Kidney (tissue), 14 donors: ENCODE results near the gene OR4E1. TPM values are rescaled to one million over a fixed set of nuclear protein-coding genes. Genes with fewer than 3 reads are reported as not detected.

Experiments used
- DNase-seq, 5 donors: peaks; one replicate each; pipeline ENCODE4 v3.0.0-alpha.2; 2013 to 2020
- FAIRE-seq: peaks from 2 replicates; lab custom pipeline; 2012; peaks lifted over from hg19 to GRCh38; lab: Jason Lieb, UNC
- H3K27ac ChIP-seq, 2 donors: one replicate each; pipeline ENCODE4 v1.7.0; 2013; ENCODE audit warnings: low read depth in 2 of 2, low read length in 2 of 2, inconsistent platforms in 1 of 2
- H3K27me3 ChIP-seq: one replicate; pipeline ENCODE4 v1.7.1; 2013; ENCODE audit warnings: low read length, inconsistent platforms; ENCODE audit not compliant: control insufficient read depth, insufficient read depth
- H3K36me3 ChIP-seq, 3 donors: one replicate each; pipeline versions ENCODE4 v1.7.0 to v1.7.1; 2013; ENCODE audit warnings: low read length in 3 of 3, control low read depth in 1 of 3, inconsistent platforms in 1 of 3; ENCODE audit not compliant: insufficient read depth in 3 of 3, control insufficient read depth in 2 of 3
- H3K4me1 ChIP-seq, 3 donors: one replicate each; pipeline versions ENCODE4 v1.7.0 to v1.7.1; 2013; ENCODE audit warnings: low read length in 3 of 3, inconsistent platforms in 1 of 3, low read depth in 1 of 3; ENCODE audit not compliant: control insufficient read depth in 2 of 3, insufficient read depth in 2 of 3
- H3K4me3 ChIP-seq, 3 donors: one replicate each; pipeline versions ENCODE4 v1.7.0 to v1.8.1; 2013; ENCODE audit warnings: low read length in 3 of 3, control low read depth in 1 of 3, inconsistent platforms in 1 of 3
- H3K9ac ChIP-seq, 3 donors: one replicate each; pipeline versions ENCODE4 v1.7.0 to v1.7.1; 2013; ENCODE audit warnings: low read length in 3 of 3, control low read depth in 1 of 3, inconsistent platforms in 1 of 3
- H3K9me3 ChIP-seq, 3 donors: one replicate each; pipeline versions ENCODE4 v1.7.0 to v1.7.1; 2013; ENCODE audit warnings: low read length in 3 of 3, control low read depth in 1 of 3, inconsistent platforms in 1 of 3; ENCODE audit not compliant: control insufficient read depth in 2 of 3, insufficient read depth in 1 of 3
- intact Hi-C: fragments of 100-400 bp; cut with DNase I; formaldehyde crosslinking; loops from one replicate; pipeline ENCODE4 v1.11.1; 2022
- polyA plus RNA-seq: library from polyadenylated mRNA; stranded (reverse); fragments of 350-450 nt; fragmentation: Illumina TruSeq; extraction: RNeasy Lipid Tissue Mini Kit (QIAGEN cat#74804); gene quantifications from one replicate; pipeline ENCODE4 v1.2.3, GENCODE V29; 2014; ENCODE audit warnings: low read depth, low replicate concordance; ENCODE audit not compliant: insufficient read depth
- total RNA-seq: library from RNA; stranded (reverse); fragmentation: NEBNext Ultra II Directional; extraction: Animal tissue kit (Norgen Biotek cat#: 25700); gene quantifications from one replicate; pipeline ENCODE4 v1.2.1, GENCODE V29; 2021
- TF ChIP-seq, protein P1 (sequence below): IDR thresholded peaks from 3 replicates; pipeline ENCODE4 v1.5.1; 2012; ENCODE audit warnings: mild to moderate bottlenecking, moderate library complexity, borderline replicate concordance; ENCODE audit not compliant: insufficient read depth; ENCODE audit errors: extremely low read depth
- donor health status: control.
- donor health status: control.
- donor health status: control.
- donor health status: control.
- donor health status: control.
- donor health status: DM: yes; HTN: yes; CAD: no.
- donor health status: Normal renal cell carcinoma (clear cell type).

The OR4E1 gene
- total and polyA plus RNA-seq, 2 donors from 2014 or later: not detected

DNA sequence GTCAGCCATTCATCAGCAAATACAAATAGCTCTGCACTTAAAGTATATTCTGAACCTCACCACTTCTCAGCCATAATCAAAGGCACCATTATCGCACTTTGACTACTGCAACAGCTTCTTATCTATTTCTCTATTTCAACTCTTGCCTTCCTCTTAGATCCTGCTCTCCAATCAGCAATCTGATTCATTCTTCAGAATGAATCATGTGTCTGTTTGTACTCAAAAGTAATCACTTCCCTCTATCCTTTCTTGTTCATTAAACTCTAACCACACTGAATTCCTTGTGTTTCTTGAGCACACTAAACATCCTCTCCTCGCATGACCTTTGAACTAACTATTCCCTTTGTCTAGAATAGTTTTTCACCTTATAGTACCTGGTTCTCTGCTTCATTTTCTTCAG lies 12.8 kb upstream of the OR4E1 start:
- Histone ChIP-seq H3K4me3 (no peak overlapping the region), H3K9me3 (peaks cover 0 to 3% (median 0%) of the 10 kb centered on the region in 3 donors), H3K9ac (no peak overlapping the region), H3K36me3 (no peaks in the 10 kb centered on the region), H3K27ac (no peak overlapping the region), H3K27me3 (no peaks in the 10 kb centered on the region), H3K4me1 (no peaks in the 10 kb centered on the region)
- intact Hi-C loops: no loop called here
- FAIRE-seq (no peak), DNase-seq (no peak)
- TF ChIP-seq, protein P1, sequence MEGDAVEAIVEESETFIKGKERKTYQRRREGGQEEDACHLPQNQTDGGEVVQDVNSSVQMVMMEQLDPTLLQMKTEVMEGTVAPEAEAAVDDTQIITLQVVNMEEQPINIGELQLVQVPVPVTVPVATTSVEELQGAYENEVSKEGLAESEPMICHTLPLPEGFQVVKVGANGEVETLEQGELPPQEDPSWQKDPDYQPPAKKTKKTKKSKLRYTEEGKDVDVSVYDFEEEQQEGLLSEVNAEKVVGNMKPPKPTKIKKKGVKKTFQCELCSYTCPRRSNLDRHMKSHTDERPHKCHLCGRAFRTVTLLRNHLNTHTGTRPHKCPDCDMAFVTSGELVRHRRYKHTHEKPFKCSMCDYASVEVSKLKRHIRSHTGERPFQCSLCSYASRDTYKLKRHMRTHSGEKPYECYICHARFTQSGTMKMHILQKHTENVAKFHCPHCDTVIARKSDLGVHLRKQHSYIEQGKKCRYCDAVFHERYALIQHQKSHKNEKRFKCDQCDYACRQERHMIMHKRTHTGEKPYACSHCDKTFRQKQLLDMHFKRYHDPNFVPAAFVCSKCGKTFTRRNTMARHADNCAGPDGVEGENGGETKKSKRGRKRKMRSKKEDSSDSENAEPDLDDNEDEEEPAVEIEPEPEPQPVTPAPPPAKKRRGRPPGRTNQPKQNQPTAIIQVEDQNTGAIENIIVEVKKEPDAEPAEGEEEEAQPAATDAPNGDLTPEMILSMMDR: no peak

DNA sequence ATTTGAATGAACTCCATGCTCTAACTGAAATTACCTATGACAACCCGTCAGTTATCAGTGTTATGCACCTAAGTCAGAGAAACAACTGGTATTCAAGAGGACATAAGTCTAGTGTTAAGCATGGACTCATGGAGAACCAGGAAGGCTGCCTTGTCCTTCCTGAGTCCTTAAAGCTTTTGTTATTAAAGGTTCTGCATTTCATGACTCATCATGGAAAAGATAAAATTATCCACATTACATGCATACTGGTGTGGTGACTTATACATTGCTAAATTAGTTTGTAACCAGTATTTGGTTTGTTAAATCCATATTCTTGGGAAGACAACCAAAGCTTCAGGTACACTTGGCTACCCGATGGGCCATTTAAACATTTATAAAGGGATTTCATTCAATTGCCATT lies 6.5 kb upstream of the OR4E1 start:
- no peak for FAIRE-seq
- no peaks in the 10 kb centered on the region for H3K4me1 ChIP-seq

DNA sequence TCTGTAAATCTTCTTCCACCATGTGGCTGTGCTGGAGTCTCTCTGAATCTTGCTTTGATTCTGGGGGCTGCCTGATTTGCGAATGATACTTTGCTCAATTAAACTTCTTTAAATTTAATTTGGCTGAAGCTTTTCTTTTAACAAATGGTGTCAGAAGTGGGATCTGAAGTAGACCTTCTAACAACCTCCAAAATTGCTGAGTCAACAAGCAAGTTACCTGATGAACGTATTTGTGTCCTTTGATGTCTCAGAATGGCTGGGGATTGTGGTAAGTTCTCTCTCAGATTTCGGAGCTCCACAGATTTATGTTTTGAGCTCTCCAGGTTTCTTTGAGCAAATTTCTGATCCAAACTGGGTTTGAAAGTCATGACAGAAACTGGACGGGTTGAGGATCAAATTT lies 1.9 kb upstream of the OR4E1 start:
- no peaks in the 10 kb centered on the region for H3K27me3 ChIP-seq
- H3K9ac ChIP-seq: no peak overlapping the region
- no peak overlapping the region for H3K27ac ChIP-seq
- H3K36me3 ChIP-seq: no peaks in the 10 kb centered on the region
- FAIRE-seq (no peak), DNase-seq (no peak)
- no peaks in the 10 kb centered on the region for H3K4me1 ChIP-seq
- no peak overlapping the region for H3K4me3 ChIP-seq
- intact Hi-C loops: no loop called here
- TF ChIP-seq, protein P1: no peak
- peaks cover 0 to 10% (median 4%) of the 10 kb centered on the region in 3 donors for H3K9me3 ChIP-seq

More for the DNA sequence above, 6.5 kb upstream of the OR4E1 start:
- no peak overlapping the region for H3K4me3 ChIP-seq
- H3K36me3 ChIP-seq: no peaks in the 10 kb centered on the region
- no peaks in the 10 kb centered on the region for H3K27me3 ChIP-seq
- intact Hi-C loops: no loop called here
- DNase-seq: no peak
- no peak overlapping the region for H3K9ac ChIP-seq
- H3K9me3 ChIP-seq: peaks cover 0 to 6% (median 1%) of the 10 kb centered on the region in 3 donors
- no peak overlapping the region for H3K27ac ChIP-seq
- TF ChIP-seq, protein P1: no peak

DNA sequence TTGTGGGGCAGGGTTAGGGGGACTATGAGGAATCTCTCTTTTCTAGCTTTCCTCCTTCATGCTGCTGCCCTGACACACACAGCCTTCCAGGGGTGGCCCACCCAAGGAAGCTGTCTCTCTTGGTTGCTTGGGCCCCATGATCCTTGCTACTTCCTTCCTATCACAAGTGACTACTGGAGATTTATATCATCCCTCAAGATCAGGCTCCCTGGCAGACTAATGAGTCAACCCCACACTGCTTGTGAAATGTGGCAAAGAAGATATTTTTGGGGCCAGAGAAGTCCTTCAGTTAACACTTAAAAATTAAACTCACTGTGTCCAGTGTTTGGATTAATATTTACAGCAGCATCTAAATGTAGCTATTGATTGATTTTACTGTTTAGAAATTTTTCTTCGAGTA lies 1.5 kb downstream of the OR4E1 start:
- Histone ChIP-seq H3K27ac (no peak overlapping the region), H3K9me3 (peaks cover 0 to 10% (median 4%) of the 10 kb centered on the region in 3 donors), H3K4me3 (no peak overlapping the region), H3K27me3 (no peaks in the 10 kb centered on the region), H3K4me1 (no peaks in the 10 kb centered on the region), H3K36me3 (no peaks in the 10 kb centered on the region), H3K9ac (no peak overlapping the region)
- TF ChIP-seq, protein P1: no peak
- DNase-seq (no peak), FAIRE-seq (no peak)
- intact Hi-C loops: no loop called here
